HG03571 (cell line): Measurements from ENCODE around the gene ZSWIM7.
A peak's percentile ranks its signal among the peaks of the same experiment; 100 is the strongest.
"Not testable (repeated sequence)": the region's sequence is repeated elsewhere in the genome, so short reads cannot be mapped to it uniquely, and the experiment has no call there.

Source experiments
- ATAC-seq: cut with Tn5 transposase; IDR thresholded peaks from one replicate; pipeline ENCODE4 v1.9.1; 2021; ENCODE audit not compliant: unreplicated experiment

ZSWIM7 gene

DNA sequence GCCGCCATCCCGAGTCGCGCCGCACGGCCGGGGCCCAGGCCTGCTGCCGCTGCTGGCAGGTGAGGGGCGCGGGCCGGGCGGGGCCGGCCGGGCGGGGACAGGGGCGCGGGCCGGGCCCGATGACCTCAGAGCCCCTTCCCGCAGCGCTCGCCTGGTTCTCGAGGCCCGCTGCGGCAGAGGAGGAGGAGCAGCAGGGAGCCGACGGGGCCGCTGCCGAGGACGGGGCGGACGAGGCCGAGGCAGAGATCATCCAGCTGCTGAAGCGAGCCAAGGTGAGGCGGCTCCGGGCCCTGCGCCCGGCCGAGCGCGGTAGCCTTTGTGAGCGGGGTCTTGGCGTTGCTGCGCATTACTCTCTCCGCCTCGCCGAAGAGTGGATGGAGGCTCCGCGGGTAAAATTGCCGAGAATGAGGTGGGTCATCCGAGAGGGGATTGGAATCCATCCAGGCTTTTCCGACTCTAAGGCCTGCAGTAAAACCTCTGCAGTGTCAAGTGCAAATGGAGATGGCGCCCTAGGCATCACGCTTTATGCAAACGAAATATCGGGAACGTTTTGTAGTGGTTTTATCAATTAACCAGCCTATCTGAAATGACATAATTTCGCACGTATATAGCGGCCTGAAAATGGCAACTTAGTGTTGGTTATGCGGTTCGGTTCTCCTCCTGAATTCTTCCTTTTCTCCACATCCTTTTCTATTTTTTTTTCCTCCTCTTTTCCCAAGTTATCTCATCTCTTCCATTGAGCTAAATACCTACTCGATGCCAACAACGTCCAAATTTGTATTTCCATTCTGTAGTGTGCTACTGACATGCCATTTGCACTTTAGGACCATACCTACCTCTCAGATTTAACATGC, 697 bp upstream of the ZSWIM7 start:
- ATAC-seq, result peak; percentile 21

DNA sequence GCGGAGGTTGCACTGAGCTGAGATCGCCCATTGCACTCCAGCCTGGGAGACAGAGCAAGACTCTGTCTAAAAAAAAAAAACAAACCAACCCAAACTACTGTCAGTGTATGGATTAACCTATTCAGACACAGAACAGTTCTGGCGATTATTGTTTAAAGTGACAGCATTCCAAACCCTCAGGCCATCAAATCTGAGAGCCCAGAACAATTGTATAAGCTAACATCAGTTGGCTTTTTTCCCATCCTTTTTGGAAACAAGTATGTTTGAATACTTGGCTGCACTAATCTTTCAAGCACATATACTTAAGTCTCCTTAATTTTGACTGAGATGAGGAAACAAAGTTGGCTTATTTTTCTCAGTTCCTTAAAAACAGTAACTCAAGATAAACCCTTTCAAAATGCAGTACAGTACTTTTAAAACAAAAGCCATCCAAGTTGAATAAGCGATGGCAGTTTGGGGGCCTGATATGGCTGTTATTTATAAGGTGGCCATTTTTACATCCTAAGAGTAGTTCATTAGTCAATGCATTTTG, 1.4 kb downstream of the ZSWIM7 start:
- no peak for ATAC-seq

DNA sequence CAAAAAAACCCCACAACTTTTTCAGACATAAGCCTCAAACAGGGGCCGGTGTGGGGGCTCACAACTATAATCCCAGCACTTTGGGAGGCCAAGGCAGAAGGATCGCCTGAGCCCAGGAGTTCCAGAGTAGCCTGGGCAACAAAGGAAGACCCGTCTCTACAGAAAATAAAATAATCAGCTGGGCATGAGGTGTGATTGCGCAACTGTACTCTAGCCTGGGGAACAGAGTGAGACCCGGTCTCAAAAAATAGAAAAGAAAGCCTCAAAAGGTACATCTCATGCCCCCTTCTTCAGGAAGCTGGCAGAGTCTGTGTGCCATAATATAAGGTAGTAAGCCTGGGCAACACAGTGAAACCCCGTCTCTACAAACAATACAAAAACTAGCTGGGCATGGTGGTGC, 3.2 kb downstream of the ZSWIM7 start:
- no peak for ATAC-seq

DNA sequence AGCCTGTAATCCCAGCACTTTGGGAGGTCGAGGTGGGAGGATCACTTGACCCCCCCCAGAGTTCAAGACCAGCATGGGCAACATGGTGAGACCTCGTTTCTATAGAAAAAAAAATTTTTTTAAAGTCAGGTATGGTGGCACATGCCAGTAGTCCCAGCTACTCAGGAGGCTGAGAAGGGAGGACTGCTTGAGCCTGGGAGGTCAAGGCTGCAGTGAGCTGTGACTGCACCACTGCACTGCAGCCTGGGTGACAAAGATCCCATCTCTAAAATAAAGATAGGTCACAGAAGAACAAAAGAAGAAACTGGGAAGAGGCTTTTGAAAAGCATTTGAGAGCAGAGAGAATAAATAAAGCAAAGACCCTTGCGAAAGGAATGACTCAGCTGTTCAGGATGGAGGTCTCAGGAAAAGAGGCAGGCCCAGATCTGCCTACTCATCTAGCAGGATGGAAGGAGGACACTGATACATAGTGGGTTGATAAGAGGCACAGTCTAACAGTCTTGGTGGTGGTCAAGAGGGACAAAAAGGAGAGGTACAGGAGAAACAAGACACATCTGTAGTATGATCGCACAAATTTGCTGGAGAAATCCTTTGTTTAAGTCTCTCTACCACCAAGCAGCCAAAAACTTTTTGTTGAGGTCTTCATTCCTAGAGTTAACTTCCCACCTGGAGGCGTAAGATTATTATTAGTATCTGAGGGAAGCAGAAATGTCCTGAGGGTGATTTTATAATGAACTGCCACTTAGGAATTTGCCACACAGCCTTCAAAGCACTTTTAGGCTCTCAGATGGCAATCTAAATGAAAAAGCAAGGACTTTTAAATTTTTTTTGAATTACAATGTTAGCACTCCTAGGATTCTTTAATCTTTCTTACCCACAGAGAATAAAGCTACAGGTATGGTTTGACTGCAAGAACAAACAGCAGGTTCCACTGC, 17.6 kb downstream of the ZSWIM7 start:
- no peak for ATAC-seq

DNA sequence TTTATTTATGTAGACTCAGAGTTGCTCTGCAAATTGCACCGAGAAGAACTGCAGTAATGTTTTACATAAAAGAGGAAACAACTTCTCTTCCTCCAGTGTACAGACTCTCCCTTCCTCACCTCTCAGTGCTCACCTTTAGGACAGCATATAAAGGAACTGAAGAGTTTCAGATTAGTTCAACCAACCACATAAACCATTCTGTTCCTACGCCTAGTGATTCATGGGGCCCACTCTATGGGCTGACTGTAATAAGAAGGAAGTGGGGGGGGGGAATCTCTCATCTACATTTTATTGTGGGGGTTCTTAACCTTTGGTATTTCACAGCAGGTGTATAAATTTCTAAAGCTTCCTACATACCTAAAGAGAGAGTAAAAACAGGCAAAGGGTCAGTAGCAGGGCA, 18.3 kb downstream of the ZSWIM7 start:
- peak; percentile 85 for ATAC-seq

DNA sequence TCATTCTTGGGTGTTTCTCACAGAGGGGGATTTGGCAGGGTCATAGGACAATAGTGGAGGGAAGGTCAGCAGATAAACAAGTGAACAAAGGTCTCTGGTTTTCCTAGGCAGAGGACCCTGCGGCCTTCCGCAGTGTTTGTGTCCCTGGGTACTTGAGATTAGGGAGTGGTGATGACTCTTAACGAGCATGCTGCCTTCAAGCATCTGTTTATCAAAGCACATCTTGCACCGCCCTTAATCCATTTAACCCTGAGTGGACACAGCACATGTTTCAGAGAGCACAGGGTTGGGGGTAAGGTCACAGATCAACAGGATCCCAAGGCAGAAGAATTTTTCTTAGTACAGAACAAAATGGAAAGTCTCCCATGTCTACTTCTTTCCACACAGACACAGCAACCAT, 20.5 kb downstream of the ZSWIM7 start:
- ATAC-seq, result not testable (repeated sequence)

DNA sequence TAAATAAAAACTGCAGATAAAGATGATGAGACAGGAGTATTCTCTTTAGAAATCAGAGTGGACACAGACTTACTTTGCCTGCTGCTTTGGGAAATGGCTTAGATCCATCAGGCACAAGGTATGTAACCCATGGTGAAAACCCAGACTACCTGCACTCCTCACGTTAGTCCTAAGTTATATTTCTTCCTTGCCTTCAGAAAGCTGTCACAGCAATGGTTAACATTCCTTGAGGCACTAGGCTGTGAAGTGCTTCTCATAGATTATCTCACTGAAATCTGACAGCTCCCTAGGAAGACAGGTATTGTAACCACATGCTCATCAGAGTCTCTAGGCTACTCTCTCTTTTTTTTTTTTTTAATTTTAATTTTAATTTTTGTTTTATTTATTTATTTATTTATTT, 20.9 kb downstream of the ZSWIM7 start:
- ATAC-seq, result no peak

DNA sequence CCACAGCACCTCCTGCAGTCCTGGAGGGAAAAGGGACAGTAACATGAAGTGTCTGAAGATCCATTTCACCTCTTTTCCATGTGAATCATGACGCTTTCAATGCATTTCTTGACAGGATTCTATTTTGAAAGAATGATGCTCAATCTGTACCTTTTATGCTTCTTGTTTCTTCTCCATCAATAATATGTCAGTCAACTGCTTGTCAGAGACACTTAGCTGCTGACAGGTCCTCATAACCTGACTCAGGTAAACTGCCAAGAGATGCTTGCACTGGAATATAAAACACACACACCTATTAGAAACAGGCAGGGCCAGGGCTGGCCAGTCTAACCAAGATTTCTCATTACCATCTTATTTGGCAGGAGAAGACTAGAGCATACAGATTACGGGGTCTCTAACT, 21.6 kb downstream of the ZSWIM7 start:
- ATAC-seq, result no peak

DNA sequence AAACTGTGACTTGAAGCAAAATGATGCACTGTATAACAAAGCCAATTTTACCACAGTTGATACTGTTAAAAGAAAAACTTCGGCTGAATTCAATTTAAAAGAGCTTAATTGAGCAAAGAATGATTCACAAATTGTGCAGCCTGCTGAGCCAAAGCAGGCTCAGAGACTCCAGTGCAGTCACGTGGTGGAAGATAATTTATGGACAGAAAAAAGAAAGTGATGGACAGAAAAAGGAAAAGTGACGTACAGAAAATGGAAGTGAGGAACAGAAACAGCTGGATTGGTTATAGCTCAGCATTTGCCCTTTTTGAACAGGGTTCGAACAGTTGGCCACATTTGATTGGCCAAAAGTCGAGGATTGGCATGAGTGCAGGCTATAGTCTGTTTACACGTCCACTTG, 25.7 kb downstream of the ZSWIM7 start:
- no peak for ATAC-seq

DNA sequence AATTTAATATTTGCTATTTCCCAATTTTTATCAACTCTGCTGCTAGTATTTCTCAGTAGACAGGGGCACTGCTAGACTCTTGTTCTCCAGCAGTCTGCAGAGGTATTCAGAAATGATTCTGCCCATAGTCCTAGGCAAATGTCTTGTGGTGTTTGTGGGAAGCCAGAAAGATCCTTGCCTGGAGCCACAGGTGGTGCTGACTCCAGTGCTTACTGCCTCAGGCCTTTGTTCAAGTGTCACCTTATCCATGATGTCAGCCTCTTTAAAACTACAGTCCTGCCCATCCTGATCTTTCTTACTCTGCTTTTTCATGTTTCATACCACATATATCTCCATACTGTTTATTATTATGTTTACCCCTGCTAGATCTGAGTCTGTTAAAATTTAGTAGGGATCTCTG, 26.5 kb downstream of the ZSWIM7 start:
- no peak for ATAC-seq

DNA sequence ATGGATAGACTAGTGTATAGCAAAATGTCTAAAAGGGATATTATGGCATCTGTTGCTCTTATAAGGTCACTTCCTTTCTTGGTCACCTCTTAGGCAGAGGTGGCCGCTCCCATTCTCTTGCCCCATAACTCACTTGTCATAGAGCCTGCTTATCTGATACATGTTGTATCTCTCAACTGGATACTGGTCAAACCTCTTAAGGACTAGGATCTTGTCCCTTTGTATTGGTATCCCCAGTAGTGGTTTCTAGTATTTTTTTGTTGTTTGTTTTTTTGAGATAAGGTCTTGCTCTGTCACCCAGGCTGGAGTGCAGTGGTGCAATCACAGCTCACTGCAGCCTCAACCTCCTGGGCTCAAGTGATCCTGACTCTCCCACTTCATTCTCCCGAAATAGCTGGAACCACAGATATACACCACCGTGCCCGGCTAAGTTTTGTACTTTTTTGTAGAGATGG, 27.0 kb downstream of the ZSWIM7 start:
- ATAC-seq, result no peak

DNA sequence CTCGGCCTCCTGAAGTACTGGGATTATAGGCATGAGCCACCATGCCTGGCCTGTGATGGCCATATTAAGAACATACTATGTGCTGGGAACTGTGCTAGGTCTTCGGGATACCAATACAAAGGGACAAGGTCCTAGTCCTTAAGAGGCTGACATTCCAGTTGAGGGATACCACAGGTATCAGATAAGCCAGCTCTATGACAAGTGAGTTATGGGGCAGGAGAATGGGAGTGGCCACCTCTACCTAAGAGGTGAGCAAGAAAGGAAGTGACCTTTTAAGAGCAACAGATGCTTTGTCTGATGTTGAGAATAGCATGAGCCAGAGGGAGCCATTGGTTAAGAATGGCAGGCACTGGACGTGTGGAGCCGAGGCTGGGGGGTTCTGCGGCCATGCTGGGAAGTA, 27.6 kb downstream of the ZSWIM7 start:
- ATAC-seq, result no peak

DNA sequence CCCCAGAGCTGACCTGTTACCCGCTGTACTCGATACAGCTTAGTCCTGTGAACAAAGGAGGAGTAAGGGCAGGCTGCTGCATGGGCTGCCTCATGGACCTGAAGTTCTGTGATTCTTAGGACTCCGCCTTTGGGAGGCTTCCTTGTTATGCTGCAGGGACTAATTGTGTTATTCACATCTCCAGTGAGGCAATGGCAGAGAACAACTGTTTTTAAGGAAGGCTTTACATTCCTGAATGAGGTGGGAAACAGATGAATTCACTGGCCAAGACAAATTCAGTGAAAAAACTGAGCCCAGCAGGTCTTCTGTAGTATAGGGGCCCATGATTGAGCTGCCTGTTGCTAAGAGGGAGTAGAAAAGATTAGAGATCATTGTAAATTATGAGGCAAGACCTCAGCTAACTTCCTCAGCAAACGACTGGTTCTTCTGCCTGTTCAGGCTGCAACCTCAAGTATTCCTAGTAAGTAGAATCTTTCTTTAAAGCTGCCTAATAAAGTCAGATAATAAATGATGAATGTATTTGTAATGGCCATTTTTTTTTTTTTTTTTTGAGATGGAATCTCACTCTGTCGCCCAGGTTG, 28.3 kb downstream of the ZSWIM7 start:
- ATAC-seq, result no peak

DNA sequence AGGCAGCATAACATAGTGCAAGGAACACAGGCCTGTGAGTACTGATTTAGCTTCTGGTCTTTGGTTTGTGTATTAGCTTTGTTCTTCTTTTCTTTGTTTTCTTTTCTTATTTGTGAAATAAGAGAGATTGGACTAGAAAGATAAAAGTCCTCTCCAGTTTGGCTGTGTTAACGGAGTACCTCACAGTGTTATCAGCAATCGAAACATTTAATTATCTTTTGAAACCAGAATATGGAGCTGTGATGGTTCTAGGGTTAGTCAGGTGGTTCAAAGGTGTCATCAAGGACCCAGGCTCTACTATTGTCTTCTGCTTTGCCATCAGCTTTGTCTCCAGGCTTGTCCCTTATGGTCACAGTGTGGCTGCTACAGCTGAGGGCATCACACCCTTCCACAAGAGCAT, 29.0 kb downstream of the ZSWIM7 start:
- ATAC-seq, result no peak

DNA sequence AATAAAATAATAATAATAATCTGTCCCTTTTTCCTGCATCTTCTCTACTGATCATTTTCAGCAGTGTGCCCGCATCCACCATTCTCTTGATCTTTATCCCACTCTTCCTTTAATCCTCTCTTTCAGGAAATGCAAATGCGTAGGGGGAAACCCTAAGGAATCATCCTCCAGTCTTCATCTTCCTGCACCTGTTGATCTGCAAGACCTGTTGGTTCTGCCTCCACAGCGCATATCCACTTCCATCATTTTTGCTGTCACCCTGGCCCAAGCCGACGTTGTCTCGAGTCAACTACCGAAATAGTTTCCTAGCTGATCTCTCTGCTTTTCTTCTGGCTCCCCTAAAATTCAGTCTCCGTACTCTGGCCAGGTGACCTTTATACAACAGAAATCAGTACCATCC, 30.0 kb downstream of the ZSWIM7 start:
- ATAC-seq, result no peak

DNA sequence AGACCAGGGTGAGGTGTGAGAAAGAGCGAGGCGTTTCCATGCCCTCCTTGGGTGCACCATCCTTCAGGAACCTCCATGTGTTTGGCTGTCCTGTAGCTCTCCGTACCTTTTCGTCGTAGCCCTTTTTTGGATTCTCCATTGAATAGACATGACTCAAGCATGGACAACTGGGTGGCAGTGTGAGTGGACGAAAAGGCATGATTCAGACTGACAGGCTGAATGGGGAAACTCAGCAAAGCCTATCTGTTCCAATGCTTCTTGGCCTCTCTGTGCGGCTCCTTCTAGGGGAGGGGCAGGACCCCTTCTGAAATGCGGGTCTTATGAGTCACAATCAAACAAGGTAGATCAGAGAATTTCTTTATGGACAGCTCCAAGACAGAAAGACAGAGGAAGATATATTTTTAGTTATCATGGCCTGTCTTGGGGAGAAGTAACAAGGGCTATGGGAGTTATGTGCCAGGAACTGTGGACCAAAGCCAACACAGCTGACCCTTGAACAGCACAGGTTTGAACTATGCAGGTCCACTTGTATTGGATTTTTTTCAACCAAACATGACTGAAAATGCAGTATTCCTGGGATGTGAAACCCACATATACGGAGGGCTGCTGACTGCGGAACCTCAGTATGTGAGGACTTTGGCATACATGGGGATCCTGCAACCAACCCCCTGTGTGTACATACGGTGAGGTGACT, 31.7 kb downstream of the ZSWIM7 start:
- no peak for ATAC-seq

DNA sequence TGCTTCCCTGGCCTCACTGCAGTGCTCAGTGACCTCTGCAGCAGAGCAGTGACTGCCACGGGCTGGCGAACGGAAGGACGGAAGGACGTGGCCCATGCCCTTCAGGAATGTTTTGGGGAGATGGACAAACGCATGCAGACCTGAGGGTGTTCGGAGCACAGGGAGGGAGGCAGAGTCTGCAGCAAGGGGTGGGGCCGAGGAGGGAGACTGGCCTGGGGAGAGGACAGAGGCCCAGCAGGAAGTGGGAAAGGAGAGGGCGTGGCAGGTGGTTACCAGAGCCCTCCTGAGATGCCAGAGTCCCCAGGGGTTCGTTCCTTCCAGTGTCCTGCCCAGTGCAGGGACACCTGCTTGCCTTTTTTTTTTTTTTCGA, 32.6 kb downstream of the ZSWIM7 start:
- ATAC-seq, result no peak

DNA sequence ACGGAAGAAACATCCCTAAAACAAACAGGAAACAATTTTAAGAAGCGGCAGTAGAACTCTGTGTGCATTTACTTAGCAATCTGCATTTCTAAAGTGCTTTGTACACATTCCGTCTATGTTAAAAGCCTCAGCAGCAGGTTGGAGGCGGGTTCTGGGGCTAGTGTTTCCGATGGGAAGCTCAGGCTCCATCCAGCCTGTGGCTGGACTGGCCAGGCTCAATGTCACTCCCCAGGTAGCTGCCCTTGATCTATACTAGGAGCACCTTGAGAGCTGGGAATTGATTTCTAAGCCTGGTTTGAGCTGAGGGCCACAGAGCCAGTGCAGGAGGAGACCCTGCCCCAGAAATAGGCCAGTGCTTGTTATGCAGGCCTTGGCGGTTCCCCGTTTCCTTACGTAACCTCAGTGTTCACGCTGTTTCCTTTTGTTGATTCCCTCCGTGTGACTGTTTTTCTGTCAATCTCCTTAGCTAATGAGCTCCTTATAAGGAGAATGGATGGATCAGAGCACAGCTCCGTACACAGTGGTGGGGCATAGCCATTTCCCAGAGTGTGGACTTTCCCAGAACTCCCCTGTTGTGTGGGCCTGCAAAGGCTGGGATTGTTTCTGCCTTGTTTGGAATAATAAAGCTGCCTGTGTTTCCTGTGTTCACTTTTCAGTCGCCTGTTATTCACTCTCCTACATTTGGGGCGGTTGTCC, 33.2 kb downstream of the ZSWIM7 start:
- ATAC-seq, result no peak

DNA sequence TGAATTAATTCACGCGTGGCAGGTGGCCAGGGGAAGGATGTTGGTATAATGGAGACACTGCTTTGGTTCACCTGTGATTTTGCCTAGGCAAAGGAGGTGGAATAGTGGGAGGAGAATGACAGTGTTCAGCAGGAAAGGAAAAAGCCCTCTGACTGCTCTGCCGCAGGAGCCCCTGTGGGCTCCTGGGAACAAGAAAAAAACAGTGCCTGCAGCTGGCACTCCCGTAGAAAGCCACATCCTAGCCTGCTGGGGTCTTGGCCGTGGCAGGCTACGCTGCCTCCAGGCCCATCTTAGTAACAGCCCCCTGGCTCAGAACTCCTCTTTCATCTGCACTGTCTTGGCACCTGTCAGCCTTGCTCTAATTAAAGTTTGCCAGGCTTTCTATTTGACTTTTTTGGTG, 34.0 kb downstream of the ZSWIM7 start:
- ATAC-seq, result no peak

DNA sequence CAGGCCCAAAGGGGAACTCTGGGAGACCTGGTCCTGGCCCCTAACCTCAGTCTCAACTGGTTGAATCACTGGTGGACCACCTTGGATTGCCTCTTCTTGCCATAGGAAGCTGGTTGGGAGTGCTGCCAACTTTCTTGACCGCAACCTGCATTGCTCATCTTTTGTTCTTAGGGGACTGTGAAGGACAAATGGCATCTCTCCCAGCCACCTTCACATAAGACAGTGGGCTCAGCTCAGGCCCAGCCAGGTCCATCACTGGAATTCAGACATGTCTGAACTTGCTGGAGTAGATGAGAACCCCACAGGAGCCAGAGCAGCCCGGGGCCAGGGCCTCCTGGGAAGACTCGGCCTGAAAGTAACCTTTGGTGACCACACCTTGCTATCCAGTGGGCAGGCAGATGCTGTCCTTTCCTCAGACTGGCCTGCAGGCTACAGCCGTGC, 35.8 kb downstream of the ZSWIM7 start:
- no peak for ATAC-seq
